LNCaP clone FGC (cell line): ENCODE measurements around the gene UPK3A.

Source experiments
- DNase-seq: peaks from one replicate; pipeline ENCODE4 v3.0.0-alpha.2; 2011; ENCODE audit warnings: low read depth
- H3K4me3 ChIP-seq: 2 replicates; pipeline ENCODE4 v1.5.1; 2011; ENCODE audit warnings: mild to moderate bottlenecking, low read depth, low read length, control low read depth
- TF ChIP-seq, protein P1 (sequence below): IDR thresholded peaks from 2 replicates; pipeline ENCODE4 v1.5.1; 2012; ENCODE audit warnings: mild to moderate bottlenecking; ENCODE audit not compliant: control insufficient read depth, insufficient read depth; ENCODE audit errors: extremely low read depth

UPK3A gene

GRCh38 chr22:45336971-45337431 is 52.3 kb downstream of the UPK3A start:
- peak overlapping the region; percentile 27 for H3K4me3 ChIP-seq
- peak; percentile 89 for DNase-seq
- TF ChIP-seq, protein P1, sequence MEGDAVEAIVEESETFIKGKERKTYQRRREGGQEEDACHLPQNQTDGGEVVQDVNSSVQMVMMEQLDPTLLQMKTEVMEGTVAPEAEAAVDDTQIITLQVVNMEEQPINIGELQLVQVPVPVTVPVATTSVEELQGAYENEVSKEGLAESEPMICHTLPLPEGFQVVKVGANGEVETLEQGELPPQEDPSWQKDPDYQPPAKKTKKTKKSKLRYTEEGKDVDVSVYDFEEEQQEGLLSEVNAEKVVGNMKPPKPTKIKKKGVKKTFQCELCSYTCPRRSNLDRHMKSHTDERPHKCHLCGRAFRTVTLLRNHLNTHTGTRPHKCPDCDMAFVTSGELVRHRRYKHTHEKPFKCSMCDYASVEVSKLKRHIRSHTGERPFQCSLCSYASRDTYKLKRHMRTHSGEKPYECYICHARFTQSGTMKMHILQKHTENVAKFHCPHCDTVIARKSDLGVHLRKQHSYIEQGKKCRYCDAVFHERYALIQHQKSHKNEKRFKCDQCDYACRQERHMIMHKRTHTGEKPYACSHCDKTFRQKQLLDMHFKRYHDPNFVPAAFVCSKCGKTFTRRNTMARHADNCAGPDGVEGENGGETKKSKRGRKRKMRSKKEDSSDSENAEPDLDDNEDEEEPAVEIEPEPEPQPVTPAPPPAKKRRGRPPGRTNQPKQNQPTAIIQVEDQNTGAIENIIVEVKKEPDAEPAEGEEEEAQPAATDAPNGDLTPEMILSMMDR = no peak

DNA sequence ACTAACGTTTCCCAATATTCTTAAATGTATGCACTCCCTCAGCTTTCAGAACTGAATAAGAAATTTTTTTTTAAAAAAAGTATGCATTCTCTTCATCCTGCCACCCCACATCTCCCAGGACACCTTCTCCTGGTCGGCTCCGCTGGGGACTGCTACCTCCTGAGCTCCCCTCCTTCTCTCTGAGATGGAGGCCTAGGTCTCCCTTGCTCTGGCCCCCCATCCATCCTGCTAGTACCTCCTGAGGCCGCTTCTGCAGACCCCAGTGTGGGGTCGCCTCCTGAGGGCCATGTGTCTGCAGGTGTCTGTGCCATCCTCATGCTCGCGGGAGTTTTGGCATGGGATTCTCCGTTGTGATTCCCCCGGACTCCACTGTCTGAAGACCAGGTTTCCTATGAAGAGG is 52.8 kb downstream of the UPK3A start:
- H3K4me3 ChIP-seq = no peak overlapping the region
- no peak for DNase-seq
- TF ChIP-seq, protein P1 = no peak

- H3K4me3 ChIP-seq = no peak overlapping the region
- DNase-seq = no peak
- TF ChIP-seq, protein P1 = no peak
Measured at GRCh38 chr22:45338795-45339194, 54.0 kb downstream of the UPK3A start.

DNA sequence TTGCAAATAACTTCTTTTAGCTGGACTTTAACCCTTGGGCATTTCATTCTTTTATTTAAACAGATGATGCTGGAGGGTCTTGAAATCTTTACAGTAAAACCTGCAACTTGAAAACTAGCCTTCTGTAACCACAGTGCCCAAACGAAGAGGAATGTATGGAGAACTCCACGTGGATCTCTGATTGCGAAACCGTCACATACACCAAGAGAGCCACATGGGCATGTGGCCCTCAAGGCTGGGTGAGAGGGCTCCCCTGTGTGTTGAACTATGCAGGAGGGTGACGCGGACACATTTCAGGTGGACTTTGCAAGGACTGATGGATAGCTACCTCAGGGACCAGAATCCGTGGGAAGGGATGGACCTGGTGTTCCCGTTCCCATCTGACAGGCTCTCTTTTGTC is 55.6 kb downstream of the UPK3A start:
- DNase-seq = no peak
- TF ChIP-seq, protein P1 = no peak
- H3K4me3 ChIP-seq = no peak overlapping the region

GRCh38 chr22:45341498-45341897 is 56.7 kb downstream of the UPK3A start:
- no peak overlapping the region for H3K4me3 ChIP-seq
- TF ChIP-seq, protein P1 = no peak
- no peak for DNase-seq

DNA sequence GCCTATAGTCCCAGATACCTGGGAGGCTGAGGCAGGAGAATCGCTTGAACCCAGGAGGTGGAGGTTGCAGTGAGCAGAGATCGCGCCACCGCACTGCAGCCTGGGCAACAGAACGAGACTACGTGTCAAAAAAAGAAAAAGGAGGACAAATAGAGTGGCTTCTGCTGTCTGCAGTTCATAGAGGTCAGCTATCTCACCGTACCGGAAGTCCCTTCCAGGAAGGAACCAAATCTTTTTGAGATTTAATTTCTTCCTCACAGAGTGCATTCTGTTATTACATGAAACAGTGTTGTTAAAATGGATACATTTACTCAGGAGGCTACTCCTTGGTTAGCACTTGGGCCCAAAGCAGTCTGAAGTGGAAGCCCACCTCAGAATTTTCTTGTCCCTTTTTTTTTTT is 58.4 kb downstream of the UPK3A start:
- no peak for DNase-seq
- TF ChIP-seq, protein P1 = no peak
- no peak overlapping the region for H3K4me3 ChIP-seq

DNA sequence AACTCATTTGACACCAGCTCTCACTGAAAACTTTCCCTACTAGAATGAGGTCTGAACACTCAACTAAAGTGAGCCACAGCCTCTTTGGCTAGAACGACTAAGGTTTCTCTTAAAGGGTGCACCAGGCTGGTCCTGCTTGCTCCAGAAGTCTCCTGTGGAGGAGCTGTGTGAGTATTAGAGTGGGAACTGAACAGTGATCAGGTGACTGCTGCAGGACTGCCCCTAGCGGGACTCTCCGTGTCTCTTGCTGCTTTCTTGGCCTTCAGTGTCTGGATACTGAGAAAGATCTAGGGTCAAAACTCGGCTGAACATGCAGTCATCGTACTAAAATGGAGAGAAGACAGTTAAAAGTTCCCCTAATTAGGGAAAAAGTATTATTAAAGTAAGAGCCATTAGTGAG is 59.6 kb downstream of the UPK3A start:
- no peak for DNase-seq
- TF ChIP-seq, protein P1 = no peak
- H3K4me3 ChIP-seq = no peak overlapping the region
